Measurements from ENCODE around the gene SUGP2. TPM values are rescaled to one million over a fixed set of nuclear protein-coding genes. Genes with fewer than 3 reads are reported as not detected.
"Not testable (repeated sequence)": the region's sequence is repeated elsewhere in the genome, so short reads cannot be mapped to it uniquely, and the experiment has no call there.

The SUGP2 gene
- total RNA-seq, 2 donors from 2014 or later: 50.4 to 51.1 TPM

DNA sequence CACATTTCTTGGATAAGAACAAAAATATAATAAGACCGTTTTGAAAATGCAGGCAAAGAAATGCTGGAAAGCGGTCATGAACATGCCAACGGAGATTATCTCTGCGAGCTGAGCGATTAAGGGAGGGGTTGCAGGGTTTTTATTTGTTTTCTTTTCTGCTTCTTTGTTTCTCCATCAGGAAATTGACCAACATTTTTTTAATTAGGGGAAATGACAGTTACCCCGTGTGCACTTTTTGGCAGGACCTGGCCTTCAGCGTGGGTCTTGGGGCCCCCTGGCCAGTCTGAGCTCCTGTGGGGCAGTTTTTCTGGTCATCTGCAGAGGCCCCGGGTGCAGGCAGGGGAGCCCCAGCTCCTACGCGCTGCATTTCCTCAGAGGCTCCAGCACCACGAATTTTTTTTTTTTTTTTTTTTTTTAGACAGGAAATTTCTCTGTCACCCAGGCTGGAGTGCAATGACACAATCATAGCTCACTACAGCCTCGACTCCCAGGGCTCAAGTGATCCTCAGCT is 61.0 kb downstream of the SUGP2 start:
- intact Hi-C loops (cut with DNase I): no loop called here
- no peak for DNase-seq (ENCODE audit: low spot score)

DNA sequence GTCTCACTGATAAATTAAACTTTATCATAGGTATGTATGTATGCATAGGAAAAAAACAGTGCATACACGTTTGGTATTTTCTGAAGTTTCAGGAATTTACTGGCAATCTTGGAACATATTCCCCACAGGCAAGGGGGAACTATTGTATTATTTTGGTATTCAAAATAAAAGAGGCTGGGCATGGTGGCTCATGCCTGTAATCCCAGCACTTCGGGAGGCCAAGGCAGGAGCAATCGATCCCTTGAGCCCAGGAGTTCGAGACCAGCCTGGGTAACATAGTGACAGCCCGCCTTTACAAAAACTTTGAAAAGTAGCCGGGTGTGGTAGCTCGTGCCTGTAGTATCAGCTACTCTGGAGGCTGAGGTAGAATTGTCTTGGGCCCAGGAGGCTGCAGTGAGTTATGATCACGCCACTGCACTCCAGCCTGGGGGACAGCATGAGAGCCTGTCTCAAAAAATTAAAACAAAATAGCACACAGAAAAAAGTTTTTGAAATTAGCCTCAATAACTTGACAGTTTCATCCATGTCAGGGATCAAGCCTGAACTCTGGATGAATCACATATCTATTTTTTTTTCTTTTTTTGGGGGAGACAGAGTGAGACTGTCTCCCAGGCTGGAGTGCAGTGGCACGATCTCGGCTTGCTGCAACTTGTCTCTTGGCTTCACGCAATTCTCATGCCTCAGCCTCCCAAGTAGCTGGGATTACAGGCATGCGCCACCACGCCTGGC is 63.2 kb downstream of the SUGP2 start:
- intact Hi-C loops (cut with DNase I): no loop called here
- no peak for DNase-seq (ENCODE audit: low spot score)

DNA sequence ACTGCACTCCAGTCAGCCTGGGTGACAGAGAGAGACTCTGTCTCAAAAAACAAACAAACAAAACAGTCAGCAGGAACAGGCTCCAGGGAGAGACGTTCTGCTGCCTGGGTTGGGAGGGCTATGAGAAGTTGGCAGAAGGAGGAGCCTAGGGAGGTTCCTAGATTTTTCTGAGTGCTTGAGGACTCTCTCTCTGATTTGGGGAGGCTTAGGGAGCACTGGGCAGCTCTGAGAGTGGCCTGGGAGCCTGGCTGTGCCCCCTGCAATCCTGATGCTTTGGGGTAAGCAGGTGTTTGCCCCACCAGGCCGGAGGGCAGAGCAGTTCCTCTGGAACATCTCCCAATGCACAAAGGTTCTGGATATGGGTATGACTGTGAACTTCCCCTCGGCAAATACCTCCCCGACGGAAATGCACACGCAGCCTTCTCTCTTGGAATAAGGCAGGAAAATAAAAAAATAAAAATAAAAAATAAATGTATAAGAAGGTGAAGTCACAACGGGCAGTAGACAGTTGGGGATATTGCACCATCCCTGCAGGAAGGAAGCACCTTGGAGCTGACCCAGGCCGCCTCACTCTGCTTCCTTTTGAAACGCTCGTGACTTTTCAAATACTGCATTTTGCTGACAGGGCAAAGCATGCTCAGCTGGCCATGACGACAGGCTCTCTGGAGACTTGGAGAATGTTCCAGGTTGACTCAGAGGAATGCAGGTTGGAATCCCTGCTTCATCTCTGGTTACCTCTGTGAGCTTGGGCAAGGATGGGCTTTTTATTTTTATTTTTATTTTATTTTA is 65.8 kb downstream of the SUGP2 start:
- peak; percentile 89 for DNase-seq (ENCODE audit: low spot score)
- intact Hi-C loops (cut with DNase I): no loop called here

DNA sequence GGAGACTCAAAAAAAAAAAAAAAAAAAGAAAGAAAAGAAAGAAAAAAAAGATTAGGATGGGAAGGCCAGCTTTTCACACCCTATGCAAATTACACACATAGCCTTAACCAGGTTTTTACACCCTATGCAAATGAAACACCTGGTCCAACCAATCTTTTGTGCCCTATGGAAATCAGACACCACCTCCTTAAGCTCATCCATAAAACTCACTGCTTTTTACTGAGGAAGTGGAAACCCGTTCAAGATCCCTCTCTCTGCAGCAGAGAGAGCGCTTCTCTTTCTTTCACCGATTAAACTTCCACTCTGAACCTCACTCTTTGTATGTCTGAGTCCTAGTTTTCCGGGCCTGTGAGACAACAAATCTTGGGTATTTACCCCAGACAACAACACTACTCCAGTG is 67.0 kb downstream of the SUGP2 start:
- DNase-seq (ENCODE audit: low spot score): no peak

DNA sequence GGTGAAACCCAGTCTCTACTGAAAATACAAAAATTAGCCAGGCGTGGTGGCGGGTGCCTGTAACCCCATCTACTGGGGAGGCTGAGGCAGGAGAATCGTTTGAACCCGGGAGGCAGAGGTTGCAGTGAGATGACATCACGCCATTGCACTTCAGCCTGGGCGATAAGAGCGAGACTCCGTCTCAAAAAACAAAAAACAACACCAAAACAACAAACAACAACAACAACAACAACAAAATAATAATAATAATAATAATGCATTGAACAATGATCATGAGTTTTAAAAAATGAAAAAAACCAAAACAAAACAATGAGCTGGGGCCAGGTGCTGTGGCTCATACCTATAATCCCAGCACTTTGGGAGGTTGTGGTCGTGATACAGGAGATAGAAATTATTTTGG is 69.2 kb downstream of the SUGP2 start:
- no peak for DNase-seq (ENCODE audit: low spot score)
- intact Hi-C loops (cut with DNase I): no loop called here

More for the DNA sequence above, 67.0 kb downstream of the SUGP2 start:
- intact Hi-C loops (cut with DNase I): no loop called here

DNA sequence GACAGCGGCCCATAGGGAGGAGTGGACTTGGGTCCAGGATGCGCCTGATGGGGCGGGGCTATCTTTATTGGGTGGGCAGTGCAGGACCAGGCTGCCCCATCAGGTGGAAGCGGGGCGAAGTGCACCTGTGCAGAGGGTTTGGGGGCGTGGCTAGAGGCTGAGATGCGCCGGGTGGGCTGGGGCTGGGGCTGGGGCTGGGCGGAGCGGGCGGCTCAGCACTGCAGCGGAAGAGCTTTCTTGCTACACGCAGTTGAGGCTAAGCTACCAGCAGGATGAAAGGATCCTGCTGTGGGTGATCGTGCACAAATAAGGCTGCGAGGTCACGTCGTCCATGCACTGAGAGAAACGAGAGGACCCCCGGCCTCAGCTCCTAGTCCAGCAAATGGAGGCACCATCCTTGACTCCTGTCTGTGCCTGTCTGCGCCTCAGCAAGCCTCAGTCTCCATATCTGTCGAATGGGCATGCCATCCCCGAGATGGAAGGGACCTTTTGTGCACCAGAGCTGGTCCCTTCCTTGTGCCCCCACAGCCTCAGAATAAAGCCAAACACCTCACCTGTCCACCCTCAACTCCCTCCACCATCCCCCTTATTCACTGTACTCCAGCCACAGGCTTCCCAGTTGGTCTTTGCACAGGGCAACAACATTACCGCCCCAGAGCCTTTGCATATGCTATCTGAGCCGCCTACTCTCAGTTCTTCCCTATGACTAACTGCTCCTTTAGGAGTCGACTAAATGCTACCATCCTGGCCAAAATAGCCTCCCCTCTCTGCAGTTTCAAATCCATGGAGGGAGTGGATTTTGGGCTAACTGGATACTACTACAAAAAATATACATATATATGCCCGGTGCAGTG is 71.3 kb downstream of the SUGP2 start:
- intact Hi-C loops (cut with DNase I): no loop called here
- no peak for DNase-seq (ENCODE audit: low spot score)

DNA sequence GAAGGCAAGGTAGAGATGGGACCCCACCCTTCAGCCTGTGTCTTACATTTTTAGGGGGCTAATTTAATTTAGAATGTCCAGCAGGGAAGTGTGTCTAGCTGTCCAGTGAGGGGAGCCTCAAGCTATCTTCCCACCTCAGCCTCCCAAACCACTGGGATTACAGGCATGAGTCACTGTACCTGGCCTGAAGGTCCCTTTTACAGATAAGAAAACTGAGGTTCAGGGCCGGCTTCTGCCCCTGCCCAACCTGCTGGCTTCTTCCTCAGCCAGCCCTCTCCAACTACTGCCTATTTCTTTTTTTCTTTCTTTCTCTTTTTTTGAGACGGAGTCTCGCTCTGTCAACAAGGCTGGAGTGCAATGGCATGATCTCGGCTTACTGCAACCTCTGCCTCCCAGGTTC is 72.9 kb downstream of the SUGP2 start:
- intact Hi-C loops (cut with DNase I): no loop called here
- no peak for DNase-seq (ENCODE audit: low spot score)

DNA sequence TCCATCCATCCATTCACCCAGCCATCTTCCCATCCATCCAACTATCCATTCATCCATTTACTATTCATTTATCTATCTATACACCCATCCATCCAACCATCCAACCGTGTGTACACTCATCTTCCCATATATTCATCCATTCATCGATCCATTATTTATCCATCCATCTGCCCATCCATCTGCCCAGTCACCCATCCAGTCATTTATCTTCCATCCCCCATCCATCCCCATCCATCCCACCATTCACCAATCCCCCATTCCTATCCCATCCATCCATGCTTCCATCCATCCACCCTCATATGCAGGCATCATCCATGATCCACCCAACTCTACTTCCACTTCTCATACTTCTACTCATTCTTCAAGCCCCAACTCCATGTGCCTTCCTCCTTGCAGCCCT is 78.3 kb downstream of the SUGP2 start:
- no peak for DNase-seq (ENCODE audit: low spot score)
- intact Hi-C loops (cut with DNase I): no loop called here

DNA sequence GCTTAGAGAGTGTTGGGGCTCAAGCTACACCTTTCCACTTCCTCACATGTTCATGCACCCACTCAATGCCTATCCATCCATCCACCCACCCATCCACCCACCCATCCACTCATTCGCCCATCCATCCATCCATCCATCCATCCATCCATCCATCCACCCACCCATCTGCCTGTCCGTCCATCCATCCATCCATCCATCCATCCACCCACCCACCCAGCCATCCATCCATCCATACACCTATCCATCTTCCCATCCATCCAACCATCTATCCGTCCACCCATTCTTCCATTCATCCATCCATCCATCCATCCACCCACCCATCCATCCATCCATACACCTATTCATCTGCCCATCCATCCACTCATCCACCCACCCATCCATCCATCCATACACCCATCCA is 79.2 kb downstream of the SUGP2 start:
- intact Hi-C loops (cut with DNase I): no loop called here
- no peak for DNase-seq (ENCODE audit: low spot score)

DNA sequence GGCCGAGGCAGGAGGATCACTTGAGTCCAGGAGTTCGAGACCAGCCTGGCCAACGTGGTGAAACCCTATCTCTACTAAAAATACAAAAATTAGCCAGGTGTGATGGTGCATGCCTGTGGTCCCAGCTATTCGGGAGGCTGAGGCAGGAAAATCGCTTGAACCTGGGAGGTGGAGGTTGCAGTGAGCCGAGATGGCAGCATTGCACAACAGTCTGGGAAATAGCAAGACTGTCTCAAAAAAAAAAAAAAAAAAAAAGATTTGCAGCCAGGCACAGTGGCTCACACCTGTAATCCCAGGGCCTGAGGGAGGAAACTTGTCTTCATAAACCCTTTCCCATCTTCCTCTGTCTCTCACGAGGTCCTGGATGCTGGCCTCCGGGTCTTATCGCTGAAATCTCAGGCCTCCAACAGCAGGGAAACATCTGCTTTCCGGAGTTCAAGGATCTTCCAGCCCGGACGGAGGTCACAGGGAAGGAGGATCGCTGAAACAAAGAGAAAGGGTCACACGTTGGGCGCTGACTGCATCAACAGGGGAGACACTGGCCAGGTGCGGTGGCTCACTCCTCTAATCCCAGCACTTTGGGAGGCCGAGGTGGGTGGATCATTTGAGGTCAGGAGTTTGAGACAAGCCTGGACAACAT is 80.8 kb downstream of the SUGP2 start:
- DNase-seq (ENCODE audit: low spot score); intact Hi-C loops (cut with DNase I): not testable (repeated sequence)

DNA sequence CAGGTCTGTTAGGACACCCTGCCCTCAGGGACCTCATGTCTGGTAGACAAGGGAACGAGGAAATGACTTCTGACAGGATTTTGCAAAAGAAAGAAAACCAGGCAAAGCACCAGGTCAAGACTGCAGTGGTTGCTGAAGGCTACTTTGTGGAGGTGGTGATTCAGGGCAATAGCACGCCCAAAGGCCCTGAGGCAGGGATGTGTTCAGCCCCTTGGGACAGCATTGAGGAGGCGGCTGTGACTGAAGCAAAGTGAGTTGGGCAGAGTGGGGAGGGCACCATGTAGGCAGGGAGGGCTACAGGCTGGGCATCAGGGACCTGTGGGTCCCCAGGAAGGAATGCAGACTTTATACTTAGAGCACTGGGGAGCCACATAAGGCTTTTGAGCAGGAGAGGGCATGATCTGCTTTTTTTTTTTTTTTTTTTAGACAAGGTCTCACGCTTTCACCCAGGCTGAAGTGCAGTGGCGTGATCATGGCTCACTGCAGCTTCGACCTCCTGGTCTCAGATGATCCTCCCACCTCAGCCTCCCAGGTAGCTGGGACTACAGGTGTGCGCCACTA is 81.5 kb downstream of the SUGP2 start:
- no peak for DNase-seq (ENCODE audit: low spot score)
- intact Hi-C loops (cut with DNase I): no loop called here

DNA sequence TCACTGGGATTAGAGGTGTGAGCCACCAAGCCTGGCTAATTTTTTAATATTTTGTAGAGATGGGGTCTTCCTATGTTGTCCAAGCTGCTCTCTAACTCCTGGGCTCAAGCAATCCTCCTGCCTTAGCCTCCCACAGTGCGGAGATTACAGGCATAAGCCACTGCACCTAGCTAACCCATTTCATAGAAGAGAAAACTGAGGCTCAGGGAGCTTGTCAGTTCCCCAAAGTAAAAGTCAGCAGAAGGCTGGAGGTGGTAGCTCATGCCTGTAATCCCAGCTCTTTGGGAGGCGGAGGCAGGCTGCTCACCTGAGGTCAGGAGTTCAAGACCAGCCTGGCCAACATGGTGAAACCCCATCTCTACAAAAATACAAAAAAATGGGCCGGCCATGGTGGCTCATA is 83.5 kb downstream of the SUGP2 start:
- no peak for DNase-seq (ENCODE audit: low spot score)
- intact Hi-C loops (cut with DNase I): no loop called here

DNA sequence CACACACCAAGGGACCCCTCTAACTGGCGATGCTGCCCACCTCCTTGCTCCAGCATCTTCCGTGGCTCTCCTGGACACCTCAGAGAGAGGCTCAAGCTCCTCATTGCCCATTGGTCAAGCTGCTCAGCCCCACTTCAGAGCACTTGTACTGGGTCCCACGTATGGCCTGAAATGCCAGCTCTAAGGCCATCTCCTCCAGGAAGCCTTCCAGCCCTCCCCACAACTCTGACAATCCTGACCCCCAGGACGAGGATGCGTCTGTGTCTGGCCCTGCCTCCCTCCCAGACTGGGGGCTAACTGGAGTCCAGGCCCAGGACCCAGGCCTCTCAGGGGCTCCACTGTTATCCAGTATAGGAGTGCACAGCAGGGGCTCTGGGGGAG is 84.4 kb downstream of the SUGP2 start:
- intact Hi-C loops (cut with DNase I): no loop called here
- no peak for DNase-seq (ENCODE audit: low spot score)

DNA sequence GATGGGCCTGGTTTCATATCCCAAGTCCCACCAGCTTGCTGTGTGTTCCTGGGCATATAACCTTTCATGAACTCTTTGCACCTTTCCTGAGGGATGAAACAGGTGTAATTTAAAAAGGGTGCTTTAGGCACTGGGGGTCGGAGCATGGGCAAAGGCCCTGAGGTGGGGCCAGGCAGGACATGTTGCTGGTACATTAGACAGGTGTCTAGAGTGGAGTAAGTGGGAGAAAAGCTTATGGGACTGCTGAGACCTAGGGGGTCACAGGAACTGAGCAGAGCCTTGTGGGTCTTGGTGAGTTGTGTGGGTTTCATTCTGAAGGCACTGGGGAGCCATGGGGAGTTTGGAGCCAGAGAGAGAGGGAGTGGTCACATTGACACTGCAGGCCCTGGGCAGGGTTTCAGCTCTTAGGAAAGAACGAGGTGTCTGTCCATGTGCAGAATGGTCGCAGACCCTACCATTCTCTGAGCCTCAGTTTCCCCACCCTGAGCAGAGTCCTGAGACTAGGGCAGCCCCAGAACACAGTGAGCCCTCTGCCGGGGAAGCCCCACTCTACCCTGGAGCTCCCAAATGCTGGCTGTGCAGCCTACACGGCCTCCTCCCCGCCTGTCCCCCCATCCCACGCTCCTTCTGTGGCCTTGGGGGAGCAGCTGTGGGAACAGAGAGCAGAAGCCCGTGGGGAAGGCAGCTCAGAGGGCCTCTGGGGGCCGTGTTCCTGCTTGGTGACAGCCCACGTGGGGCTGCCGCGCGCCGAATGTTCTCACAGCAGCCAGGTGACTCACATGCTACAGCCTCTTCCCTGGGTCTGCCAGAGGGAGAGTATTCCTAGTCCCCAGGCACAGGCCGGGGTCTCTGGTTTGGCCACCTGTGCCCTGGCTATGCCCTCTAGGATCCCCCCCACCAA is 85.0 kb downstream of the SUGP2 start:
- intact Hi-C loops (cut with DNase I): no loop called here
- DNase-seq (ENCODE audit: low spot score): no peak

DNA sequence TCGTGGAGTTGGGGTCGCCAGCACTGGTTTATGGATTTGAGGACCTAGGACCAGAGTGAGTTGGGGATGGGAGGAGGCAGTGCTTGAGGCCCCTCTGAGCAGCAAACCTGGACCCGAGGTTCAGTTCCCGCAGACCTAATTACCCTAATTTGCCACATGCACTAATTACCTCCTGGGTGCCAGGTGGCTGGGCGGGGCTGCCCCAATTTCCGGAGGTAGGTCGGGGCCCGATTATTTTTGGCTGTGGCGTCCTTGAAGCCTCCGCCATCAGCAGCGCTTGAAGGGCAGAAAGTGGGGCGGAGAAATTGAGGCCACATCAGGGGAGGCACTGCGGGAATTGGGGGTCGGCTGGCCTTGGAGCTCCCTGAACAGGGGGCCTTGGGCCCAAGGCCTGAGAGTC is 86.4 kb downstream of the SUGP2 start:
- no peak for DNase-seq (ENCODE audit: low spot score)
- intact Hi-C loops (cut with DNase I): no loop called here

DNA sequence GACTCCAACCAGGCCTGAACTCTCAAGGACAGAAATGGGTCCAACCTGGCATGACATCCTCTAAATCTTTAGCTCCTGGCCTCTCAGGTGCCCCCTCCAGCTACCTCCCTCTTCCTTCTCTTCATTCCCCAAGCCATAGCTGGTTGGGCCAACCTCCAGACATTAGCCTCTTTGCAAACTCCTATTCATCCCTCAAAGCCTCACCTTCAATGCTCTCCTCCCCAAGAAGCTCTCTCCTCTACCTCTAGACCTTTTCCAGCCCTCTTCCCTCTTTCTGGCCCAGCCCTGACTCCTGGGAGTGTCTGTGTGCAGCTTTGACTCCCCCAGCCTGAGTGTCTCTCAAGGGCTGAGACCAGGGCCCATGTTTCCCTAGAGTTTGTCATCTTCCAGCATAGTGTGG is 87.0 kb downstream of the SUGP2 start:
- intact Hi-C loops (cut with DNase I): no loop called here
- no peak for DNase-seq (ENCODE audit: low spot score)

DNA sequence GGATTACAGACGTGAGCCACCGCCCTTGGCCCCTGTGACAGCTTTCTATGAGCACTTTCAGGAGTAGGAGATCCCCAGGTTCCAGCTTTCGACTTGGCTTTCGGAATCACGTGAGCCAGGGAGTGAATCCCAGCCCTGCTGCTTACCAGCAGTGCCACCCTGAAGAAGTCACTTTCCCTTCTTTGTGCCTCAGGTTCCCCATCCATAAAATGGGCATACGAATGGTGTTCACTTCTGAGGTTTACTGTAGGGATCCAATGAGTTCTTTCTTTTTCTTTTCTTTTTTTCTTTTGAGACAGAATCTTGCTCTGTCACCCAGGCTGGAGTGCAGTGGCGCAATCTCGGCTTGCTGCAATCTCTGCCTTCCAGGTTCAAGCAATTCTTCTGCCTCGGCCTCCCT is 88.0 kb downstream of the SUGP2 start:
- no peak for DNase-seq (ENCODE audit: low spot score)
- intact Hi-C loops (cut with DNase I): no loop called here

DNA sequence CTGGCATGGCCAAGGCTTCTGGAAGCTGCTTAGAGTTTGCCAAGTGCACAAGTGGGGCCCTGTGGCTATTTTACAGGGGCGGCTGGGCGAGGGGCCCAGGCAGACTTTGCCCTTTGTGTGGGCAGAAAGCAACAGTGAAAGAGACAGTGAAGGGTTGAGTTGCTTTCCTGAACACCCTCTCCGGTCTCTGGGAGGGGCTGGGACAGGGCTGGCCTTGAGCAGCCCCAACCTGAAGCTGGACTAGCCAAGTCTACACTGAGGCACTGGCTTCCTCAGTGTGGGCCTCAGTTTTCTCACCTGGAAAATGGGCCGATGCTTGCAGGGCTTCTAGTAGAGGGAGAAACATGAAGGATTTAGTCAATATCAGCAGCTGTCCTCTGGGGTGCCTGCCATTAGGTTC is 89.9 kb downstream of the SUGP2 start:
- no peak for DNase-seq (ENCODE audit: low spot score)
- intact Hi-C loops (cut with DNase I): no loop called here
